HepG2 (cell line): ENCODE data around the gene NFASC. TPM values are rescaled to one million over a fixed set of nuclear protein-coding genes. Genes with fewer than 3 reads are reported as not detected.

Experiments used
- ATAC-seq: fragments of 200-7000 bp; cut with Tn5 transposase; 3 replicates; pipeline ENCODE4 v1.9.1; 2020; ENCODE audit warnings: mild to moderate bottlenecking, moderate library complexity
- BruUV-seq: library from RNA; stranded (reverse); fragments of 400-500 nt; replicated peaks from 2 replicates; lab custom pipeline; 2021; lab: Mats Ljungman, UMichigan
- CTCF ChIA-PET: fragments of 300-600 bp; formaldehyde crosslinking; extraction: SDS; loops from one replicate; lab custom pipeline; 2021; ENCODE audit warnings: low total read pairs, inconsistent platforms, low intra/inter-chr PET ratio; lab: Yijun Ruan, JAX
- POLR2A ChIA-PET: fragments of 350-600 bp; sonication (Branson Sonifier 250); formaldehyde crosslinking; loops from one replicate; lab custom pipeline; 2020; ENCODE audit warnings: antibody characterized with exemption, inconsistent platforms; lab: Yijun Ruan, JAX
- DNase-seq: peaks from one replicate; pipeline ENCODE4 v3.0.0-alpha.2; 2015; ENCODE audit warnings: low spot score
- FAIRE-seq: peaks from 3 replicates; lab custom pipeline; 2011; peaks lifted over from hg19 to GRCh38; lab: Jason Lieb, UNC
- H2AFZ ChIP-seq: one replicate; pipeline ENCODE4 v1.6.1; 2011; ENCODE audit warnings: low read length, inconsistent platforms
- H3K27ac ChIP-seq: fragments of 300-600 bp; 3 replicates; pipeline ENCODE4 v1.8.0; 2011; ENCODE audit warnings: mixed run types, mild to moderate bottlenecking, mixed read lengths, low read length, inconsistent platforms; ENCODE audit not compliant: insufficient read depth; ENCODE audit errors: extremely low read length
- H3K27me3 ChIP-seq, 2 experiments: fragments of 200-600 bp in 1 of 2; 2 replicates in 1 of 2; 3 replicates in 1 of 2; pipeline versions ENCODE4 v1.6.0 to v1.8.0; 2011; ENCODE audit warnings: low read length in 2 of 2, mild to moderate bottlenecking in 2 of 2, moderate library complexity in 2 of 2, inconsistent platforms in 1 of 2; ENCODE audit not compliant: insufficient read depth in 2 of 2, control insufficient read depth in 1 of 2
- H3K36me3 ChIP-seq, 2 experiments: fragments of 200-600 bp in 1 of 2; replicated peaks in 1 of 2; 2 replicates in 1 of 2; 3 replicates in 1 of 2; pipeline versions ENCODE4 v1.5.1 to v1.8.0; 2011; ENCODE audit warnings: low read length in 2 of 2, inconsistent platforms in 1 of 2; ENCODE audit not compliant: insufficient read depth in 2 of 2, control insufficient read depth in 1 of 2
- H3K4me1 ChIP-seq: 2 replicates; pipeline ENCODE4 v1.5.1; 2012; ENCODE audit warnings: low read length, inconsistent platforms; ENCODE audit not compliant: insufficient read depth
- H3K4me2 ChIP-seq: 2 replicates; pipeline ENCODE4 v1.6.0; 2011; ENCODE audit warnings: low read depth, low read length, inconsistent platforms
- H3K4me3 ChIP-seq, 3 experiments: fragments of 200-600 bp in 1 of 3; sonication (generic), shearing (Covaris generic) in 1 of 3; replicated peaks in 1 of 3; 2 replicates each; pipeline ENCODE4 v1.5.1; 2011 to 2016; ENCODE audit warnings: low read length in 3 of 3, inconsistent platforms in 2 of 3, low read depth in 2 of 3, mild to moderate bottlenecking in 2 of 3, control low read depth in 1 of 3, mixed read lengths in 1 of 3; ENCODE audit not compliant: insufficient read depth in 1 of 3
- H3K79me2 ChIP-seq: one replicate; pipeline ENCODE4 v1.6.1; 2011; ENCODE audit warnings: low read length, inconsistent platforms; ENCODE audit not compliant: insufficient read depth
- H3K9ac ChIP-seq: 2 replicates; pipeline ENCODE4 v1.6.0; 2011; ENCODE audit warnings: mild to moderate bottlenecking, low read depth, low read length, inconsistent platforms; ENCODE audit not compliant: insufficient read depth
- H3K9me3 ChIP-seq: 2 replicates; pipeline ENCODE4 v1.5.1; 2012; ENCODE audit warnings: mild to moderate bottlenecking, low read length
- H4K20me1 ChIP-seq: 2 replicates; pipeline ENCODE4 v1.6.0; 2011; ENCODE audit warnings: inconsistent platforms, mild to moderate bottlenecking, low read length, moderate library complexity; ENCODE audit not compliant: insufficient read depth
- RBAK ChIP-seq: sonication (generic); formaldehyde crosslinking; IDR thresholded peaks from 2 replicates; pipeline ENCODE4 v1.5.1; 2020; ENCODE audit warnings: mild to moderate bottlenecking, missing genetic modification reagents
- ZNF605 ChIP-seq: sonication (generic); formaldehyde crosslinking; IDR thresholded peaks from 2 replicates; pipeline ENCODE4 v1.8.0; 2022; ENCODE audit warnings: mild to moderate bottlenecking, missing genetic modification reagents
- WGBS: methylation state at CpG from one replicate; pipeline ENCODE4 v1.1.6; 2017; ENCODE audit warnings: low lambda C conversion rate; 5-methylcytosine and 5-hydroxymethylcytosine counted together
- in situ Hi-C: cut with HindIII; loops from 2 replicates; pipeline ENCODE4 v1.10.0; 2017; ENCODE audit warnings: low pct_unique_long_range_greater_than_20kb; ENCODE audit not compliant: extremely low pct_ligation_motif_present
- intact Hi-C: fragments of 100-400 bp; cut with micrococcal nuclease; formaldehyde crosslinking; loops from one replicate; pipeline ENCODE4 v1.10.0; 2022; ENCODE audit not compliant: unreplicated experiment
- polyA plus RNA-seq, 8 experiments: library from polyadenylated mRNA; depleted of rRNA in 3 of 8; stranded (reverse) in 7 of 8; unstranded in 1 of 8; fragments of >200 nt; fragmentation: Illumina TruSeq in 4 of 8; extraction: Trizol in 4 of 8; gene quantifications; 2 replicates each; pipeline versions ENCODE4 v1.2.1 to v1.2.3, GENCODE V29; 2011 to 2016; ENCODE audit warnings: low read depth in 4 of 8, missing spikeins in 1 of 8, mixed read lengths in 1 of 8; ENCODE audit not compliant: insufficient read depth in 1 of 8
- total RNA-seq, 5 experiments: library from RNA; depleted of rRNA; stranded (reverse); fragments of >200 nt; fragmentation: Illumina TruSeq; extraction: Trizol; gene quantifications; 2 replicates each; pipeline ENCODE4 v1.2.3, GENCODE V29; 2016; ENCODE audit warnings: low read depth in 1 of 5
- TF ChIP-seq, protein P1 (sequence below): sonication (generic); formaldehyde crosslinking; IDR thresholded peaks from 2 replicates; pipeline ENCODE4 v1.5.0; 2020; ENCODE audit warnings: mild to moderate bottlenecking, missing genetic modification reagents
- TF ChIP-seq, protein P2 (sequence below): IDR thresholded peaks from 2 replicates; pipeline ENCODE4 v1.6.1; 2016; ENCODE audit warnings: missing compliant biosample characterization, missing genetic modification reagents, borderline replicate concordance

NFASC gene
- total and polyA plus RNA-seq, 2 of the 13 experiments (the other 11 are each of a cell fraction or from before 2014, with no cell fraction given): not detected

DNA sequence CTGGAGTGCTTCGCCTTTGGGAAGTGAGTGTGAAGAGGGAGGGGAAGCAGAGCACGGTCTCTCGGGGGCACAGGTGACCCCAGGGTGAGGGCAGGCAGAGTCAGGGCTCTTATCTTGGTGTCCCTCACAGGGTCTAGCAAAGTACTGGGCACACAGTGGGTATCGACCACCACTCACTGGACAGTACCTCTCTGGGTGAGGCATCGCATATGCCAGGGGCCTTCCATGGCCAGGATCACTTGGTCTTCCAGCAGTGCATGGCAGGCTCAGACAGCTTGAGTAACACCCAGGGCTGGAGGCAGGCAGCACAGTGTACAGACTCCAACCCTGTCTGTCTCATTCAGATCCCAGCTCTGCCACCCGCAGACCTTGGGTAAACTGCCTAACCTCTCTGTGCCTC, 189.0 kb downstream of the NFASC start (continued):
- TF ChIP-seq, protein P1, sequence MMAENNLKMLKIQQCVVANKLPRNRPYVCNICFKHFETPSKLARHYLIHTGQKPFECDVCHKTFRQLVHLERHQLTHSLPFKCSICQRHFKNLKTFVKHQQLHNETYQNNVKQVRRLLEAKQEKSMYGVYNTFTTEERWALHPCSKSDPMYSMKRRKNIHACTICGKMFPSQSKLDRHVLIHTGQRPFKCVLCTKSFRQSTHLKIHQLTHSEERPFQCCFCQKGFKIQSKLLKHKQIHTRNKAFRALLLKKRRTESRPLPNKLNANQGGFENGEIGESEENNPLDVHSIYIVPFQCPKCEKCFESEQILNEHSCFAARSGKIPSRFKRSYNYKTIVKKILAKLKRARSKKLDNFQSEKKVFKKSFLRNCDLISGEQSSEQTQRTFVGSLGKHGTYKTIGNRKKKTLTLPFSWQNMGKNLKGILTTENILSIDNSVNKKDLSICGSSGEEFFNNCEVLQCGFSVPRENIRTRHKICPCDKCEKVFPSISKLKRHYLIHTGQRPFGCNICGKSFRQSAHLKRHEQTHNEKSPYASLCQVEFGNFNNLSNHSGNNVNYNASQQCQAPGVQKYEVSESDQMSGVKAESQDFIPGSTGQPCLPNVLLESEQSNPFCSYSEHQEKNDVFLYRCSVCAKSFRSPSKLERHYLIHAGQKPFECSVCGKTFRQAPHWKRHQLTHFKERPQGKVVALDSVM (CRISPR knock-in tag): no peak
- TF ChIP-seq RBAK: no peak
- TF ChIP-seq, protein P2, sequence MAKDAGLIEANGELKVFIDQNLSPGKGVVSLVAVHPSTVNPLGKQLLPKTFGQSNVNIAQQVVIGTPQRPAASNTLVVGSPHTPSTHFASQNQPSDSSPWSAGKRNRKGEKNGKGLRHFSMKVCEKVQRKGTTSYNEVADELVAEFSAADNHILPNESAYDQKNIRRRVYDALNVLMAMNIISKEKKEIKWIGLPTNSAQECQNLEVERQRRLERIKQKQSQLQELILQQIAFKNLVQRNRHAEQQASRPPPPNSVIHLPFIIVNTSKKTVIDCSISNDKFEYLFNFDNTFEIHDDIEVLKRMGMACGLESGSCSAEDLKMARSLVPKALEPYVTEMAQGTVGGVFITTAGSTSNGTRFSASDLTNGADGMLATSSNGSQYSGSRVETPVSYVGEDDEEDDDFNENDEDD (CRISPR knock-in tag): no peak

DNA sequence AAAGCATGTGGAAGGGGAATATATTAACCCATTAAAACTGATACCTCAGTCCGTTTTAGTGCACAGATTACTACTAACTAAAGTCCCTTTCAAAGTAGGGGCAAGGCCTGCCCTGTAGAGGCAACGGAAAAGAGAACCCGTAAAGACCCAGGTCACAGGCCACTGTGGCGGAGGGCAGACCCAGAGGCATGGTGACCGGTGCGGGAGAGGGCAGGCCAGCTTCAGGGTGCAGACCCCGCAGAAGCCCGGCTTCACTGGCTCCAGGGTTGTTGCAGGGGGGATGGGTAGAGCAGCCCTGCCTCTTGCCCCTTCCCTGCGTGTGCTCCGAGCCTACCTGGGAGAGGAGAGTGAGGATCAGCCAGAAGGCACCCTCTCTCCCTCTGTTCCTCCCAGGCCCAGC, 190.1 kb downstream of the NFASC start:
- no peak for DNase-seq
- Histone ChIP-seq H3K4me1 (no peaks in the 10 kb centered on the region), H3K79me2 (no peaks in the 10 kb centered on the region), H3K9ac (no peak overlapping the region), H4K20me1 (no peaks in the 10 kb centered on the region), H3K4me3 (no peak overlapping the region), H3K27ac (no peak overlapping the region), H3K36me3 (no peaks in the 10 kb centered on the region), H3K27me3 (peaks cover 1 to 47% of the 10 kb centered on the region in 2 experiments; a peak in 3 of 5 replicates), H3K9me3 (no peaks in the 10 kb centered on the region), H3K4me2 (no peak overlapping the region), H2AFZ (no peak overlapping the region)
- in situ Hi-C loops (loop anchor here (5.0 to 10.0 kb wide), 2 partner anchors 83 to 194 kb away; no protein-coding TSS in a partner anchor), intact Hi-C loops (loop anchor here (1.0 to 2.0 kb wide), 2 partner anchors 71 to 196 kb away; no protein-coding TSS in a partner anchor)
- POLR2A ChIA-PET: no interaction called here
- no TSS peak for BruUV-seq
- CTCF ChIA-PET: interaction anchor here (2.3 to 4.2 kb wide), 2 partner anchors 72 to 85 kb away, joined by 14 to 41 read pairs; no protein-coding TSS in a partner anchor
- no peak for FAIRE-seq
- no peak for TF ChIP-seq ZNF605 (CRISPR knock-in tag)
- no peak for ATAC-seq
- WGBS: 43% methylated on average over 3 of the region's 10 CpGs
